ENCODE results near the gene RDH12.
"Not testable (repeated sequence)": the region's sequence is repeated elsewhere in the genome, so short reads cannot be mapped to it uniquely, and the experiment has no call there.

Gene RDH12

GRCh38 chr14:67701492-67701891, at the start of gene RDH12:
TSS of gene RDH12 (plus strand) at chr14:67701886. CDS start at chr14:67722643, 20,757 bp downstream.
- DNase-seq: not testable (repeated sequence)

GRCh38 chr14:67652189-67652588, 49.5 kb upstream of the RDH12 start:
- DNase-seq: no peak

- no peak for DNase-seq
These were observed 47.9 kb upstream of the RDH12 start for GRCh38 chr14:67653651-67654280.

GRCh38 chr14:67663633-67664032, 38.1 kb upstream of the RDH12 start:
- no peak for DNase-seq

GRCh38 chr14:67665868-67666267, 35.8 kb upstream of the RDH12 start:
- no peak for DNase-seq

GRCh38 chr14:67666750-67667449, 34.8 kb upstream of the RDH12 start:
- DNase-seq: peak; percentile 32

- no peak for DNase-seq
These were observed 33.1 kb upstream of the RDH12 start for GRCh38 chr14:67668559-67668958.

GRCh38 chr14:67673451-67673850, 28.2 kb upstream of the RDH12 start:
- no peak for DNase-seq

- DNase-seq: peak; percentile 11
These were observed 27.6 kb upstream of the RDH12 start for GRCh38 chr14:67674139-67674479.

- peak; percentile 76 for DNase-seq
These were observed 27.0 kb upstream of the RDH12 start, which contains the start of gene VTI1B for GRCh38 chr14:67674480-67675218. TSS of gene VTI1B (minus strand) at chr14:67674632. CDS start at chr14:67674489, 143 bp downstream.

GRCh38 chr14:67675219-67675582, 26.5 kb upstream of the RDH12 start:
- no peak for DNase-seq

- DNase-seq: no peak
These were observed 22.7 kb upstream of the RDH12 start for GRCh38 chr14:67679006-67679405.

- DNase-seq: no peak
These were observed 21.5 kb upstream of the RDH12 start for GRCh38 chr14:67680121-67680602.

GRCh38 chr14:67680941-67681340, 20.7 kb upstream of the RDH12 start:
- no peak for DNase-seq

GRCh38 chr14:67683842-67684241, 17.8 kb upstream of the RDH12 start:
- DNase-seq: no peak

GRCh38 chr14:67690011-67690410, 11.7 kb upstream of the RDH12 start:
- no peak for DNase-seq

GRCh38 chr14:67694791-67695393, 6.8 kb upstream of the RDH12 start:
- DNase-seq: peak; percentile 56

- peak; percentile 78 for DNase-seq
These were observed 6.2 kb upstream of the RDH12 start, which contains the start of gene RDH11 for GRCh38 chr14:67695394-67695949. TSS of gene RDH11 (minus strand) at chr14:67695764. CDS start at chr14:67695703, 61 bp downstream.

GRCh38 chr14:67697006-67697405, 4.7 kb upstream of the RDH12 start:
- DNase-seq: no peak

- no peak for DNase-seq
These were observed 3.5 kb upstream of the RDH12 start for GRCh38 chr14:67698179-67698578.

GRCh38 chr14:67703997-67704396, 2.3 kb downstream of the RDH12 start:
- no peak for DNase-seq

- DNase-seq: peak; percentile 36
These were observed 2.9 kb downstream of the RDH12 start for GRCh38 chr14:67704484-67705089.

Measured in GDM1 (cell line).